GM18519 (cell line): ENCODE data around the gene B4GALT5.
"Not testable (repeated sequence)": the region's sequence is repeated elsewhere in the genome, so short reads cannot be mapped to it uniquely, and the experiment has no call there.

Source experiments
- ATAC-seq: cut with Tn5 transposase; IDR thresholded peaks from one replicate; pipeline ENCODE4 v1.9.1; 2021; ENCODE audit warnings: mild to moderate bottlenecking, moderate library complexity; ENCODE audit not compliant: unreplicated experiment, low FRiP score

The B4GALT5 gene

DNA sequence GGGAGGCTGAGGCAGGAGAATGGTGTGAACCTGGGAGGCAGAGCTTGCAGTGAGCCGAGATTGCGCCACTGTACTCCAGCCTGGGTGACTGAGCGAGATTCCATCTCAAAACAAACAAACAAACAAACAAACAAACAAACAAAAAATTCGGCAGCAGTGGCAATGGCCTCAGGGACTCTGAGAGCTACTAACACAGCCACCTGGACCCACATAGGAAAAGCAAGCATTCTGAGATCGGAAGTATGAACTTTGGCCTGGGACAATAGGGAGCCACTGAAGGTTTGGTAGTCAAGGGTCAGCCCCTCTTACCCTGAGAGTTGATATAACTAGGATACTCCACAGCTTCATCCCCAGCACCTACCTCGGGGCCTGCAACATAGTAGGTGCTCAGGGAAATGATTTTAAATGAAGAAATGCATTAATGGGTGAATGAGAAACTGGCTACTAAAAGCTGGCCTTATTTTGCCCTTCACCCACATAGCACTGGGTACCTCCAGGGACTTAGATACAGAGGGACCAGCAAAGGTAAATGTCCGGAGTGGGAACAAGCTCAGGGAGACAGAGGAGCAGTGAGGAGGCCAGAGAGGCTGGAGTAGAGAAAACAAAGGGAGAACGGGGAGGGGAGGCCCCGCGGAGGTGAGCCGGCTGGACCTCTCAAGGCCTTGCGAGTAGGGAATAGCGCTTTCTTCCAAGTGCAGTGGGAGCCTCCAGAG is 99.2 kb downstream of the B4GALT5 start:
- ATAC-seq, result no peak

DNA sequence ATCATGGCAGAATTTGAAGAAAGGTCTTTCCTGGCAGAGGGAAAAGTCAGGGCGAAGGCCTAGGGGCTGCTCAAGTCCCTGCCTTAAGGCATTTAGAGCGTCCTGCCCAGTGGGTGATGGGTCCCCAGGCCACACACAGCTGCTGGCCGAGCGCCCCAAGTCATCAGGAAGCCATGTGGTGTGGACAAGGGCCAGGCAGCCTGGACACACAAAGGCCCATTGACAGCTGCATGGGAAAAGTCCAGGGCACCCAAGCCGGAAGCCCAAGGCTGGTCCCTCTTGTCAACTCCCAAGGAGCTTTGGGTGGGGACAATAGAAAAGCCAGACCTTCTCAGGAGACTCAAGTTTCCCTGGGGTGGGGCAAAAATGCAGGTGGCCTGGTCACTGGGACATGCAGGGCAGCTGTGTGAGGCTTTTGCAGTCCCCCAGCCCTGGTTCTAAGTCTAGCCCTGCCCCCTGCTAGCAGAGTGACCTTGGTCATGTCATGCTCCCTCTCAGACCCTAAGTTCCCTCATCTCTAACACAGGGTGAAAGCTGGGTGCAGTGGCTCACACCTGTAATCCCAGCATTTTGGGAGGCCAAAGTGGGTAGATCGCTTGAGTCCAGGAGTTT is 101.4 kb downstream of the B4GALT5 start:
- ATAC-seq, result no peak

DNA sequence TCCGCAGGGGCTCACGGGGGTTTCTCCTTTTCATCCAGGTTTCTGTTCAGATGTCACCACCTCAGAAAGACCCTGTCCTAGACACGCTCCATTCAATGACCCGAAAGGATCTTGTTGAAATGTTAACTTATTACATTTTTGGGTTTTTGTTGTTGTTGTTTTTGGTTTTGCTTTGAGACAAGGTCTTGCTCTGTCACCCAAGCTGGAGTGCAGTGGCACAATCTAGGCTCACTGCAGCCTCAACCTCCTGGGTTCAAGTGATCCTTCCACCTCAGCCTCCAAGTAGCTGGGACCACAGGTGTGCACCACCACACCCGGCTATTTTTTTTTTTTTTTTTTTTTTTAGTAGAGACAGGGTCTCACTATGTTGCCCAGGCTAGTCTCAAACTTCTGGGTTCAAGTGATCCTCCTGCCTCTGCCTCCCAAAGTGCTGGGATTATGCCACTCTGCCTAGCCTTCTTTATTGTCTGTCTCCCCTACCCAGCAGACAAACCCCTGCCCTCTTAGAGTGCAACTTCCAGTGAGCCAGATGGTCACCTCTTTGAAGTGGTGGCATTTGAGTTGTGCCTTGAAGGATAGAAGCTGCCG is 102.0 kb downstream of the B4GALT5 start:
- not testable (repeated sequence) for ATAC-seq

DNA sequence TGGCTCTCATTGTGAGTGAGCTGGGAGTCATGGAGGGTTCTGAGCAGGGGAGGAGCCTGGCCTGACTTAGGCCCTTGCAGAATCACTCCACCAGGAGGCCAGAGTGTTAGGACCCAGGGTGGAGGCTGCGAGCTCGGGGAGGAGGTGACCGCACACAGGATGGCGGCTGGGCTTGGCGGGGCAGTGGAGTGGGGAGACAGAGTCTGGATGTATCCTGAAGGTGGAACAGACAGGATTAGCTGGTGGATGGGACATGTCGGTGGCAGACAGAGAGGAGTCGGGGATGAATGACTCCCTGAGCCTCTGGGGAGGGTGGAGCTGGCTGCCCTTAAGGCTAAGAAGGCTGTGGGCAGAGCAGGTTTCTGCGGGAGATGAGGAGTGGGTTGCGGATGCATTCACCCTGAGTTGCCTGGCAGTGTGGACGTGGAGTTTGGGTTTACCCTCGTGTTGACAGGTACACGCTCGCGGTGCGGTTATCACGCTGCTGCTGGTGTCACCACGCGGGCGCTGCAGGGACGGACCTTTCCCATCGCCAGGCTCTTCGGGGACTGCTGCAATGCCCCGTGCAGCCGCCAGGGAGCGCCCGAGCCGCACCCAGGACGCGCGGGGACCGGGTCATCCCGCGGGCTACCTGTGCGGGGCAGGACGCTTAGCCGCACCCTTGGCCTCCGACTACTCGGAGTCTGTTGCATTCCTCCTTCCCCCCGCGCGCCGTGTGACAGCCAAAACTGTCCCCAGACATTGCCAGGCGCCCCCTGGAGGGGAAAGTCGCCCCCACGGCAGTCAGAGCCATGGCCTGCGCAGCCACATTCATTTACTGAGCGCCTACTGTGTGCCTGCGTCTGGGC is 102.8 kb downstream of the B4GALT5 start:
- ATAC-seq, result peak; percentile 53

DNA sequence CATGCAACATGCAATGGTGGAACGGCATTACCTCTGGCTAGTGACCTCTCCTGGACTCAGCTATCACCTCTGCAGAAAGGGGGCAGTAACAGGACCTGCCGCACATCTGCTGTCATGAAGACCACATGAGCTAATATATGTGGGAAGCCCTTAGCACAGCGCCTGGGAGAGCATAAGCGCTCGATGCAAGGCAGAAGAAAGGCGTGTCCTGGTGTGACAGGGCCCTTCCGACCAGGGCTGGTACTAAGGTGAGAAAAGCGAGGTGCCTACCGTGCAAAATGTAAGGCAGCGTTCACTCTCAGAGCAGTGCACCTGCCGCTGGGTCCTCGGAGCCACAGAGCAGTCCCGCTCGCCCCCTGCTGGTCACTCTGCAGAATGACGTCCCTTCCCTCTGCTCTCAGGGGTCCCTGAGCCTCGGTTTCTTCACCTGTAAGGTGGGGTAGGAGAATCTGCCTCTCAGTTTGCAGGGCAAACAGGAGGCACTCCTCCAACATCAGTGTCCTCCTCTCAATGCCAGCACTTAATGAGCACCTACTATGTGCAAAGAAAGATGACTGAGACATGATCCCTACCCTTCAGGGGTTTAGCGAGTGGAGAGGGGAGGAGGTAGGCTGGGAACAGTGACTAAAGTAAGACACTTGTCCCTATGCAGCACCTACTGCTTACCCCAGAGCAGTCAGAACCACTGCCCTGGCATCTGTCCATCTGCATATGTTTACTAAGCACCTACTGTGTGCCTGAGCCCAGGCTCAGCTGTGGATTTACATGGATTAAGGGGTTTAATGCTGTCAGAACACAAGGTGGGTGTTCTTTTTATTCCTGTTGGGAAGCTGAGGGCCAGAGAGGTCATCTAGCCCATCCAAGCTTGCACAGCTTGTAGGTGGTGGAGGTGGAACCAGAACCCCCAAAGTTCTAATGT is 104.7 kb downstream of the B4GALT5 start:
- ATAC-seq, result no peak

DNA sequence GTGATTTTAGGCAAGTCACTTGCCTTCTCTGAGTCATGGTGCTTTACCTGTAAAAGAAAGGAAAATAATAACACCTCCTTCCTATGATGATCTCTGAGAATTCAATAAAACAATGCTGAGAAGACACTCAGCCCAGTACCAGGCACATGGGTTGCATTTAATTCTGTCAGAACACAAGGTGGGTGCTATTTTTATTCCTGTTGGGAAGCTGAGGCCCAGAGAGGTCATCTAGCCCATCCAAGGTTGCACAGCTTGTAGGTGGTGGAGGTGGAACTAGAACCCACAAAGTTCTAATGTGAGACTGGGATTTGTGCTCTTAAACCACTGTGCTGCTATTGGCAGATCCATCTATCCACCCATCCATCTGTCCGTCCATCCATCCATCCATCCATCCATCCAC is 106.1 kb downstream of the B4GALT5 start:
- no peak for ATAC-seq

DNA sequence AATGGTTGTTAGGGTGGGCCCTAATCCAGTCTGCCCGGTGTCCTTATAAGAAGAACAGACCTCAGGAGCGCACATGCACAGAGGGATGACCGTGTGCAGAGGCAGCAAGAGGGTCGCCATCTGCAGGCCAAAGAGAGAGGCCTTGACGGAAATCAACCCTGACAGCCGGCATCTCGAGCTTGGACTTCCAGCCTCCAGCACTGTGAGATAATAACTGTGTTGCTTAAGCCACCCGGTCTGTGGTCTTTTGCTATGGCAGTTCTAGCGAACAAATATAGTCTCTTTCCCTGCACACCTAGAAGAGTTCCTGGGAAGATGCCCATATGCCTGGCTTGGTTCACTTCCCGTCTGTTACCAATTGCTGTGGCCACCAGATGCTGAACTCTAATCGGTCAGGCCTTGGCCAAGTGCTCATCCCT is 110.5 kb downstream of the B4GALT5 start:
- ATAC-seq, result no peak

DNA sequence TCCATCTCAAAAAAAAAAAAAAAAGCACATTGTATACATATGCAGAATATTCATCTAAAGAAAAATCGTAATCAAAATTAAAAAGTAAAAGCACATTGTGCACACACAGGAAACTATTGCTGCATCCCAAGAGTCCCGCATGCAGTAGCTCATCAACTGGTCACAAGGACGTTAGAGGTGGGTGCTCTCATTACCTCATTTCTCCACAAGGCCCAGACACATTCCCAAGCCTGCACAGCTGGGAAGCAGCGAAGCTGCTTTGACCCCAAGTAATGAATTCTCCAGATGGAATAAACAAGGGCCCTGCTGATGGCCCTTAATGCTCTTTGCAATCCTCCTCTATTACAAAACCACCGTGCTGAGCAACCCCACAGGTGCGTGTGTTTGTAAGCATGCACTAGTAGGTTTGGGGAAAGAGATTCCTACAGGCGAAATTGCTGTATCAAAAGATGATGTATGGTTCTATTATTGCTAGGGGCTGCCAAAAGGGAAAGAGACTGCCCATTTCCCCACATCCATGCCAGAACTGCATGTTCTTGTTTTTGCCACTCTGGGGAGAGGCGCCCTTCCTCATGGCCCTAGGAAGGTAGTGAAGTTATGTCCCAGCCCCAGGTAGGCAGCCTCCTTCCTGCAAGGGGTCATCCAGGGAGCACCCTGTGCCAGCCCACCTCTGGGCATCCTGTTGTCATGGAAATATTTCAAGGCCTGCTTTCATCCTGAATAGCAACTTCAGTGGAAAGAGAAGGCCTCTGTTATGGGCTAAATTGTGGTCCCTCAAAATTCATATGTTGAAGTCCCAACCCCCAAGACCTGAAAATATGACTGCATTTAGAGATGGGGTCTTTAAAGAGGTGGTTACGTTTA is 111.1 kb downstream of the B4GALT5 start:
- ATAC-seq, result no peak

DNA sequence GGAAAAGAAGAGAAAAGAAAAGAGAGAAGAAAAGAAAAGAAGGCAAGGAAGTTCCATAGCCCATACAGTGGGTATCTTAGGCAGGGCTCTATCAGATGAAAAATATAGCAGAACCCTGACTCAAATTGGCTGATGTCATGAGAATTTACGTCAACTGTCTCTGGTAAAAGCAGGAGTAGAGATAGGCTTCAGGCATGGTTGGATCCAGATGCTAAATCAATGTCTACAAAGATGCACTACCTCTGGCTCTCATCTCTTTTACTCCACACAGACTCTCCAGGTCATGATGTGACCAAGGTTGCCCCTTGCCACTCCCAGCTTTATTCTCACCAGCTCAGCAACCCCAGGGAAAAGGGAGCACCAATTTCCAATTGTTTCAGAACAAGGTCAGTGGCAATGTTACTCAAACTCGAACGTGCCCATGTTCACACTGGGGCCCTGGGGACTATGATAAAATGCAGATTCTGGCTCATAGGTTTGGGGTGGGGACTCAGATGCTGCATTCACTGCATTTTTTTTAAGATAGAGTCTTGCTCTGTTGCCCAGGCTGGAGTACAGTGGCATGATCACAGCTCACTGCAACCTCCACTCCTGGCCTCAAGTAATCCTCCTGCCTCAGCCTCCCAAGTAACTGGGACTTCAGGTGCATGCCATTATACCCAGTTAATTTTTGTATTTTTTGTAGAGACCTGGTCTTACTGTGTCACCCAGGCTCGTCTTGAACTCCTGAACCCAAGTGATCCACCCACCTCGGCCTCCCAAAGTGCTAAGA is 112.3 kb downstream of the B4GALT5 start:
- no peak for ATAC-seq

DNA sequence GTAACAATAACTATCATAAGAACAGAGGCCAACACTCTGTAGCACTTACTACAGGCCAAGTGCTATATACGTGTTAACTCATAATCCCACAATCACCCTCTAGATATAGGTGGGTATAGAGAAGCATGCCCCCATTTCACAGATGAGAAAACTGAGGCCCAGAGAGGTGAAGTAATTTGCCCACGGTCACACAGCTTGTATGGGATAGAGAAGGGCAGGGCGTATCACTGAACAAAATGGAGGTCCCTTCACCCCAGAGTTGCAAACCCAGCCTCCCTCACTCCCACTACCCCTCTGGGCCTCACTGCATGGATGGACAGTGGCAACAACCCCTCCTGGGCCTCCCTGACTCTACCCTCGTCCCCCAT is 113.9 kb downstream of the B4GALT5 start:
- no peak for ATAC-seq

DNA sequence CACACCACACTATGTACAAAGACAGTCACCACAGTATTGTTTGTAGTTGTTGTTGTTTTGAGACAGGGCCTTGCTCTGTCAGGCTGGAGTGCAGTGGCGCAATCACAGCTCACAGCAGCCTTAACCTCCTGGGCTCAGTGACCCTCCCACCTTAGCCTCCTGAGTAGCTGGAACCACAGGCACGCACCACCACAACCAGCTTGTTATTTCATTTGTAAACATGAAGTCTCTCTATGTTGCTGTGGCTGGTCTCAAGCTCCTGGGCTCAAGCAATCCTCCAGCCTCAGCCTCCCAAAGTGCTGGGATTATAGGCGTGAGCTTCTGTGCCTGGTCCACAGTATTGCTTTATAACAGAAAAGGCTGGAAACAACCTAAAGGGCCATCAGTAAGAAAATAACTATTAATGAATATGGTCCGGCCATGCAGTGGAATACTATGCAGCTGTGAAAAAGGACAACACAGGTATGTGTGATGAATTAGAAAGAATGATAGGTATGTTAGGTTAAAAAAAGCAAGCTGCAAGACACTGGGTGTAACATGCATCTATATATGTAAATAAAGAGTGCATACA is 115.8 kb downstream of the B4GALT5 start:
- no peak for ATAC-seq

DNA sequence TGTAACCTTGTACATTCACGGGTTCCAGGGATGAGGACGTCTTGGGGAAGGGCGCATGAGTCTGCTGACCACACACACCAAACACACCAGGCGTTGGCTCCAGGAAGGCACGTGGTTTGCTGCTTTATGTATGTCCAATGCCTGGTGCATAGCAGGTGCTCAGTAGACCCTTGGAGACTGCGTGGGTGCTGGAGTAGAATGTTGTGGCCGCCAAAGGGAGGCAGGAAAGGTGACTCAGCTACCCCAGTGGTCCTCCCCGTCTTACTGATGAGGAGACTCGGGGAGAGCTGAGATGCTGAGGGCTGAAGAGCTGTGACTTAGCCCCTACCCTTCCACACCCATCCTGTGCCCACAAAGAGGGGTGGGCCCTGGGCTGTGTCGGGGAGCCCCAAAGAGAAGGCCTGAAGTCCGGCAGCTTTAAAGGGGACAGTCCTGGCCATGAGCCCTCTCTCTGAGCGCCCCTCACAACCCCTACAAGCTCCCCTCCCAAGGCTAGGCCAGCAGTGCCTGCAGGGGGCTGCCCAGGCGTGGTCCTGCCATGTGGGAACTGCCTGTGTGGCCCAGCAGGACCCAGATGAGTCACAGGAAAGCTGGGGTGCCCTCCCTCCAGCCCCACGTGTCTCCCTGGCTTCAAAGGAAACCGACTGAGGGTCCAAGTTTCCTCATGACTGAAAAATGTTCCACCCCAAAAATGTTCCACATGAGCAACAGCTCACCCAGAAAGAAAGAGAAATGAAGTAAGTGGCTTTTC is 117.7 kb downstream of the B4GALT5 start:
- ATAC-seq, result no peak

DNA sequence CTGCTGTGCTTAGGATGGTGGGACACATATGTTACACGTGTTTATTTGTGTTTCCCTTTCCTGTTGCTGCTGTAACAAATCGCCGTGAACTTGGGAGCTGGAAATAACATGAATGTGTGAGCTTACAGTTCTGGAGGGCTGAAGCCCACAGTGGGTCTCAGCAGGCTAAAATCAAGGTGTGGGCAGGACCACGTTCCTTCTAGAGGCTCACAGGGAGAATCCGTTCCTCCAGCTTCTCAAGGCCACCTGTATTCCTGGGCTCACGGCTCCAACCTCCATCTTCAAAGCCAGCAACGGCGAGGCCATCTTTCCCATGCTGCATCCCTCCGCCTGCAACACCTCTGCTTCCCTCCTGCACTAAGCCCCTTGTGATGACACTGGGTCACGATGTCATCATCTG is 118.3 kb downstream of the B4GALT5 start:
- no peak for ATAC-seq

DNA sequence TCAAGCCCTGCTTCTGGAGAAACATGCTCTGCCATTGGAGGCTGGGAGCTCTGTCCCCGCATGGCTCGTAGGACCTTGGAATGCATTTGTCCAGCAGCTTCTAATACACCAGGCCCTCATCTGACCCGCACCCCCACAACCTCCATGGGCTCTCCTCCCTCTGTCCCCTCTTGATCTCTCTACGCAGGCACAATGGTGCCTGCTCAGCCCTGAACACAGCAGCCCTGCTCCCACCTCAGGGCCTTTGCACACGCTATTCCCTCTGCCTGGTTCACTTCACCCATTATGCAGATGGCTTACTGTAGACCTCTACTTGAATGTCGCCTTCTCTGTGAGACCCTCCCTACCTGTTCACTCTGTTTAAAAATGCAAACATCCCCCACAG is 118.8 kb downstream of the B4GALT5 start:
- ATAC-seq, result no peak

DNA sequence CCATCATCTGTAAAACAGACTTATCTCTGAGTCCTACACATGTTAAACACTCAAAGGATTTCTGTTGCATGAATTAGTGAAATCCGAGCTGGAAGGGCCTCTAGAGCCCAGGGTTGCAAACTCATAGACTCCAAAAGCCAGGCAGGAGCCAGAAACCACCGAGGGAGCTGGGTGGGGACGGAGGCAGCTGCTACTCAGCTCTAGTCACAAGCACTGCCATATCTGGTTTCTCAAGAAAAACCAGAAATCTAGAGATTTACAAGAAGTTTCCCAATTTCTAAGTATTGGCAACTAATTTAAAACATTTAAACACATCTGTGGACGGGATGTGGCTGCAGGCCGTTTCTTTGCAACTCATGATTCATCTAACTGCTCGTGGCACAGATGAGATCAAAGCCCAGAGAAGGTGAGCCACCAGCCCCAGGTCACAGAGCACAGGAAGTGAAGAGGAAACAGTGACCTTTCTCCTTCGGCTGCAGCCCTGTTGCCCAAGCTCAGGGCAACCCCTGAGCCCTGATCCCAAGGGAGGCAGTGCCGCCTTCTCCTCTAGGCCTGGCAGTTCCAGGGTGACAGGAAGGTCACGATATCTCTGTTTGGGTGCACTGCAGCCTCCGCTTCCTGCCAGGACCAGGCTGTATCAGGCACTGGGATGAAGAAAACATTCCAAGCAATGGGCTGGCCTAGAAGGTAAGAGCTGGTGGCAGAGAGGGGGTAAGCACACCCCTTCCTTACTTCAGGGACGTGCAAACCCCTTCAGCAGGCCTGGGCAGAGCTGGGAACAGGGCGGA is 119.3 kb downstream of the B4GALT5 start:
- no peak for ATAC-seq

DNA sequence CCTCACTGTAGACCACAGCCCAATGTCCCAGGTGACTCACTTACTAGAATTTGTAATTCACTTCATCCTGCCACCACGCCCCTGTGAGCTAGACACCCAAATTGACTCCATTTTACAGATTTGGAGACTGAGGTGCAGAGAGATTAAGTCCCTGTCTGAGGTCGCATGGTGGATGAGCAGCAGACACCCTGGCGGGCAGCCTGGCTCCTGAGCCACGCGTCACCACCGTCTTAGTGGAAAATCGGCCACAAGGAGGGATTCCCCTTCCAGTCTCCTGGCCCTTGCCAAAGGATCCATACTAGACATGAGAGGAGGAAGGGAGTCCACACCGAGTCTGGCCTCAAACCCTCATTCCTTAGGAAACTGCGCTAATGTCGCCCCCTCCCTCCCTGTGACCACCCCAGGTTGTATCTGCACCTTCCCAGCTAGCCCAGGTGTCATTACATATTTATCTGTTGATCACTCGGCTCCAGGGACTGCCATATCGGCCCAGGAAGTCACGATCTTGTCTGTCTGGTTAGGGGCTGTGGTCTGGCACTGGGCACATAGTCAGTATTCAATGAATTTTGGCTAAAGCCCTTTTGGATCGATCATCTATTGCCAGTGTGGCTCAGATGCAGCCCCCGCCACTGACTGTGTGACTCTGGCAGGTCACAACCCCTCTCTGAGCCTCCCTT is 120.1 kb downstream of the B4GALT5 start:
- no peak for ATAC-seq
